Activated CD4-positive, alpha-beta T cell treated with anti-CD3 and anti-CD28 coated beads, Interleukin-2, amount 50 U/mL, for 1 hour (primary cell): ENCODE results near the gene TRIM62.
"Not testable (repeated sequence)": the region's sequence is repeated elsewhere in the genome, so short reads cannot be mapped to it uniquely, and the experiment has no call there.

Source experiments
- DNase-seq: peaks from one replicate; pipeline ENCODE4 v3.0.0-alpha.2; 2020

Gene TRIM62

GRCh38 chr1:33131191-33131590 lies 50.7 kb downstream of the TRIM62 start:
- no peak for DNase-seq

- no peak for DNase-seq
Observed at GRCh38 chr1:33130297-33130696, 51.5 kb downstream of the TRIM62 start.

GRCh38 chr1:33128781-33129180 lies 53.1 kb downstream of the TRIM62 start:
- DNase-seq = no peak

GRCh38 chr1:33127001-33127823 lies 54.6 kb downstream of the TRIM62 start:
- peak; percentile 98 for DNase-seq

GRCh38 chr1:33126411-33127000 lies 55.3 kb downstream of the TRIM62 start:
- DNase-seq = no peak

GRCh38 chr1:33124647-33125046 lies 57.2 kb downstream of the TRIM62 start:
- DNase-seq = not testable (repeated sequence)

- DNase-seq = no peak
Observed at GRCh38 chr1:33123266-33123665, 58.6 kb downstream of the TRIM62 start.

- DNase-seq = no peak
Observed at GRCh38 chr1:33122483-33123178, 59.2 kb downstream of the TRIM62 start.

- no peak for DNase-seq
Observed at GRCh38 chr1:33121728-33122127, 60.1 kb downstream of the TRIM62 start.

- no peak for DNase-seq
Observed at GRCh38 chr1:33120436-33121231, 61.2 kb downstream of the TRIM62 start.

GRCh38 chr1:33119532-33120217 lies 62.2 kb downstream of the TRIM62 start:
- DNase-seq = no peak

GRCh38 chr1:33119050-33119449 lies 62.8 kb downstream of the TRIM62 start:
- no peak for DNase-seq

GRCh38 chr1:33118274-33118673 lies 63.6 kb downstream of the TRIM62 start:
- no peak for DNase-seq

- no peak for DNase-seq
Observed at GRCh38 chr1:33117440-33118085, 64.3 kb downstream of the TRIM62 start.

GRCh38 chr1:33111965-33112364 lies 69.9 kb downstream of the TRIM62 start:
- no peak for DNase-seq

- DNase-seq = no peak
Observed at GRCh38 chr1:33110477-33110876, 71.4 kb downstream of the TRIM62 start.

- not testable (repeated sequence) for DNase-seq
Observed at GRCh38 chr1:33100119-33100415, 81.8 kb downstream of the TRIM62 start.

- DNase-seq = peak; percentile 55
Observed at GRCh38 chr1:33099290-33100118, 82.3 kb downstream of the TRIM62 start.

GRCh38 chr1:33098371-33098770 lies 83.5 kb downstream of the TRIM62 start:
- DNase-seq = no peak

- no peak for DNase-seq
Observed at GRCh38 chr1:33097762-33098161, 84.1 kb downstream of the TRIM62 start.

GRCh38 chr1:33097137-33097611 lies 84.7 kb downstream of the TRIM62 start:
- DNase-seq = no peak
